Skin epidermis (tissue), 12 donors: ENCODE measurements around the gene LDLRAD3.

Experiments
- H3K27ac ChIP-seq, 21 experiments: fragments of 200-600 bp; sonication (generic) in 11 of 21; one replicate each; pipeline ENCODE4 v1.5.0; 2020; ENCODE audit warnings: mild to moderate bottlenecking in 3 of 21, inconsistent platforms in 2 of 21, moderate library complexity in 2 of 21
- H3K4me3 ChIP-seq, 7 experiments: fragments of 200-600 bp; sonication (generic) in 2 of 7; one replicate each; pipeline ENCODE4 v1.5.0; 2020; ENCODE audit warnings: inconsistent platforms in 2 of 7, mild to moderate bottlenecking in 2 of 7, moderate library complexity in 1 of 7

LDLRAD3 gene

DNA sequence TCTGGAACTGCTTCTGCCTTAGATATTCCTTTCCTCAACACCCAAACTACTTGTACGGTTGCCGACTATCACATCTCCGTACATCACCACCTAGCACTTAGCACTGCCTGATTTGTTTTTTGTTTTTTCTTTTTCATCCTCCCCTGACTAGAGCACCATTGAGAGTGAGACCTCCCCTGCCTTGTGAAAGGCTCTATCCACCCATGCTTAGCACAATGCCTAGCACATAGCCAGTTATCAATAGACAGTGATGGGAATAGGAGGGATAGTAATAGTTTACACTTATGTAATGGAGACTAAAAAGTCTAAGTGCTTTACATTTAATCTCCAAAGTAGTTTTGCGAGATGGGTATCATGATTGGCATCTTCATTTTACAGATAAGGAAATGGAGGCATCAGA, 115.8 kb downstream of the LDLRAD3 start:
- Histone ChIP-seq H3K27ac (no peak overlapping the region), H3K4me3 (no peak overlapping the region)

DNA sequence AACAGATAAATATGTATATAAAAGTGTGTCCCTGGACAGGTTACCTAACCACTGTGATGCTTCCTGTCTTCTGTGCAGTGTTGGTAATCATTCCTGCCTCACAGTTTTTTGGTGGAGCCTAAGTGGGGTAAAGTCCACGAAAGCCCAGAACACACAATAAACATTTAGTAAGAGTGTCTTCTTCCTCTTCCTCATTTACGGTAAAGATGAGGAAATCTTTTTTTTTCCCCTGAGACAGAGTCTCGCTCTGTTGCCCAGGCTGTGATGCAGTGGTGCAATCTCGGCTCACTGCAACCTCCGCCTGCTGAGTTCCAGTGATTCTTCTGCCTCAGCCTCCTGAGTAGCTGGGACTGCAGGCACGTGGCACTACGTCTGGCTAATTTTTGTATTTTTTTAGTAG, 117.1 kb downstream of the LDLRAD3 start:
- H3K27ac ChIP-seq: no peak overlapping the region
- H3K4me3 ChIP-seq: no peak overlapping the region

DNA sequence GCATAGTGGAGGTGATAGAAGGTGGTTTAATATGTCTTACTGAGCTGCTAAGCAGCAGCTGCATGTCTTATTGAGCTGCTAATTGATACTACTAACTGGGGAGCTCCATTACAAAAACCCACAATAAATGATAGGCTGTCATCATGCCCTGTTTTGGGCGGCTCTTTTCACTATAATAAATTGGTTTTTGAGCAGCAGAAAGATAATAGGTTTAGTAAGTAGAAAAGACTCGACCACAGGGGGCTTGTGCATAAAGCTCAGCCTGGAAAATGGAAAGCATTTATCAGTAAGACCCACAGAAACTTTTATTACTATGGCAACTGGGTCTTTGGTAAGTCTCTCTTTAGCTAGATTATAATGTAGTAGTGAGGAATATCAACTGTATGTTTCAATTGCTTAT, 117.6 kb downstream of the LDLRAD3 start:
- Histone ChIP-seq H3K4me3 (no peak overlapping the region), H3K27ac (no peak overlapping the region)

DNA sequence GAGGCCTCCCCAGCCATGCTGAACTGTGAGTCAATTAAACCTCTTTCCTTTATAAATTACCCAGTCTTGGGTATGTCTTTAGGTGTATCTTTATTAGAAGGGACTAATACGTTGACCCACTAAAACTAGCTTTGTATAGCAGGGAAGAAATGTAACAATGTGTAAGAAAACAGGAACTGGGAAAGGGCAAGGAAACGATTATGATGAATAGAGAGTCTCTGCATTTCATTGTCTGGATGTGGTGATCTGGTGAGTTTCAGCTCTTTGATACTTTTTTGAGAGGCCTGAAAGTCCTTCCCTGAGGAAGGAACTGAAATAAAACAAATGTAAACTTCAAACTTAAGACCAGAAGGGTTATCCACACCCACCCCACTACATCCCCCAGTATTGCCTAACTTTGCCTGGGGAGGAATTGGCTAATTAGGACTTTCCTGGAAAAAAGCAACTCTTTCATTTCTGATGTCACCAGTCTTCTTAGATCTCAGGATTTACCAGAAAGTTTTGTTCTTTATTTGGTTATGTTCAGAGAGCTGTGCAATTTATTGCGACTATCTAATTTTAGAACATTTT, 119.0 kb downstream of the LDLRAD3 start:
- Histone ChIP-seq H3K27ac (peak overlapping the region in 2 of 21 experiments; percentile 8 to 35), H3K4me3 (no peak overlapping the region)

DNA sequence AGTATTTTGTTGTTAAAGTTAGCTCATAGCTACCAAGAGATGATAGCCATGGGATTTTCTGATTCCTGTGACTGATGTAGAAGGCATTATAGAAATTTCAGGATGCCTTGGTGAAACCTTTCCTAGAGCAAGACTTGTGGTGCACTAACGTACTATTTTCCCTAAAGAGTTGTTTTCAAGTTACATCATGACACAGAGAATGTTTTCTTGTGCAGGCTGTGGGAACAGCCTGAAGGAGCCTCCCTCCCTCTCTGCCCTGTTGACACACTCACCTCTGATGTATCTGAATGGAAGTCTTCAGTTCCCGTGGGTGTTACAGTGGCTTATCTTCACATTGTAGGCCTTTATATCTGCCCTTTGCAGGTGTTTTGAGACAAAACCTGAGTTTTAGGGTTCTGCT, 121.6 kb downstream of the LDLRAD3 start:
- no peak overlapping the region for H3K27ac ChIP-seq

DNA sequence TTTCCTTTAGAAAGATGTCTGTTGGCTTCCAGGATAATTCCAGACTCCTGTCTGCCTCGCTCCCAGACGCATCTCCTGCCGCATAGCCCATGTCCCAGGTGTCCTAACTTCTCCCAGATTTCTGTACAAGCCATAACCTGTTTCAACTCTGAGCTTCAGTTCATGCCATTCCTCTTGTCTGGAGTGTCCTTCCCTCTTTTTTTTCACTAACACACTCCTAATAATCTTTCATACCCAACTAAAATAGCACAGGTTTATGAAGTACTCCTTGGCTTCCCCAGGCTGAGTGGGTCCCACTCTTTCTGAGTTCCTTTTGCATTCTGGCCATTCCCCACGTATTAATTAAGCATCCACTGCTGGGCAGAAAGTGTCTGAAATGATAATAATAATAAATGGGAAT, 123.0 kb downstream of the LDLRAD3 start:
- H3K4me3 ChIP-seq: no peak overlapping the region
- no peak overlapping the region for H3K27ac ChIP-seq

More for the DNA sequence above, 121.6 kb downstream of the LDLRAD3 start:
- no peak overlapping the region for H3K4me3 ChIP-seq

DNA sequence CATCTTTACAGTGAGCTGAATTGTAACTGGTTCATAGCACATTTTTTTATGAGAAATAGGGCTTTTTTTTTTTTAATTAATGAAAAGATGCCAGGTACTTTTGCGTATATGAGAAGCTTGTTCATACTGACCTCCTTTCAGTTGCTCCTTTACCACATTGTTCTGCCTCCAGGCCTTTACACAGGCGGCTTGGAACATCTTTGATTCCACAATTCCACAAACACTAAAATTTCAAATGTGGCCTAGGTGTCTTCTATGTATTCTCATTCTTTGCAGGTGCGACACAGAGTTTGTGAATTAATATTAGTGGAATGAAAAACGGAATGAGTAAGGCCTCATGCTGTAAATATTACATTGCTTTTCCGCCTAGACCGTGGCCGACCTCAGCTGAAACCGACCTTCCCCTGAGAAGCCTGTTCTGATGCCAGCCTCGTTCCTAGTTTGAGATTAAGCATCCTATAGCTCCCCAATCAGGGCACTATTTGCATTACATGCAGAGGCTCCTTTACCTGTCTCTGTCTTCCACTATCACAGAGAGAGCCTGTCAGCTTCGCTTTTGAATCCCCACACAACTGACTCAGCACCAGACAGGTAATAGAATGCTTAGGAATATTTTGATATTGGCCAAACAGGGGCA, 125.8 kb downstream of the LDLRAD3 start:
- Histone ChIP-seq H3K27ac (no peak overlapping the region), H3K4me3 (no peak overlapping the region)

DNA sequence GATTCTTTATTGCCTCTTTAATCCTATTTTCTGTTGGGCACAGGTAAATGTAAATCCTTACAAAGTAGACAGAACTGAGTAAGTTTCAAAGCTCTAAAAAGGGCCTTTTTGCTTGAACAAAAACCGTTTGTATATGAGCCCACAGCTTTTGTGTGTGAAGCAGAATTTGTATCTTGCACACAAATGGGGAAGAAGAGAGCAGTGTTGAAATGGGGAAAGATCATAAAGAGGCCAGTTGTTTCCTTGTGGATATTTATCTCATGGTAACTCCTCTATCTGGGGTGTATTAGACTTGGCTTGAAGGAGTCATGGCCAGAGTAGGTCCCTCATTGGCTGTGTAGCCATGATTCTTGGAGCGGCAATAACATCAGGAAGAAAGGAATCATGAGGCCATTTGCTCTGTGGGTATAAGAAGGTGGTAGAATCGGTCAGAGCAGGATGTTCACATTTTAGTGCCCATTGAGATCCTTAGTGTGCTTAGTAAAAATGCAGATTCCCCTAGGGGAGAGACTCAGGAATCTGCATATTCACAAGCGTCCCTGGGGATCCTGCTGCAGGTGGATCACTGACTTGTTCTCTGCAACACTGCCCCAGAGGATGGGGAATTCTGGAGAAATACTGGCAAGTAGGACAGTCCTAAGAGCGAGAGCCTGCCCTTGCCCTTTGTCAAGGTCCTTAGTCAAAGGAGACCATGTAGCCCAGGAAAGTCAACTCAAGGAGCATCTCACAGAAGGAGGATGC, 126.5 kb downstream of the LDLRAD3 start:
- no peak overlapping the region for H3K4me3 ChIP-seq
- no peak overlapping the region for H3K27ac ChIP-seq

DNA sequence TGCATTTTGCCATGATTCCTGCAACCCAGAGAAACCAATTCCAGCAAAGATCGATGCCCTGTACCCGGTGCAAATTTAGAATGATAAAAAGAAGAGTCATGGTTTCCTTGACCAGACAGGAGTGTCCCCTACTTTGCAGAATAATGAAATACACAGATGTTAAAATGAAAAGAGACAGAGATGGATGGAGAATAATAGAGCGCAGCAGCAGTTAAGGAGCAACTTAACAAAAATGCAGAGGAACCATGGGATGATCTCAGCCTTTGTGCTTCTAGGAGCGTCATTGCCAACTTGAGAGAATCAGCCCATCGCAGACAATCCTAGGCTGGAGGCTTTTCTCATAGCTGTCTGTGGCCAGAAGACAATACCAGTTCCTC, 127.1 kb downstream of the LDLRAD3 start:
- Histone ChIP-seq H3K4me3 (no peak overlapping the region), H3K27ac (no peak overlapping the region)

DNA sequence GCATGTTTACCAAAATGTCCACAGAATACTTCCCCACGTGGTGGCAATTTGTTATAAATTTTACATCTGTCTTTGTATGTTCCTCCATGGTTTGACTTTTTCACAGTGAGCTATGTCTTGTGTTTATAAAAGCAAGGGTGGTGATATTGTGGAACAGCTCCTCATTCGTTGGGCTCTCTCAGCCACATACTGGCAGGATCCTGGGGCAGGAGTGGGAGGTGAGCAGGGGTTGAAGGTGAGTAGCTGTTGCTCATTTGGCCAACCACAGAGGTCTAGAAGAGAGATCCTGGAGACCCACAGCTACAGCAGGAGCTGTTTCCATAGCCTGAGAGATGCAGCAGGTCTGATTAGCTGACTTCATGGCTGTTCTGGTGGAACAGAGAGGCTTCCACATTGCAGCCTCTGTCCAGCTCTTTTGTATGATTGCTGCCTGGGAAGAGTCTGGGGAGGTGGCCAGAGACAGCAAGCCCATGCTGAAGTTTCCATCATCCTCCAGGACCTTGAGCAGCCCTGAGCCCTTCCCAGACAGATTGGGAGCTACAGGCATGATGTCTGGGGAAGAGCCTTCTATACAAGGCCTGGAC, 128.1 kb downstream of the LDLRAD3 start:
- no peak overlapping the region for H3K4me3 ChIP-seq
- H3K27ac ChIP-seq: no peak overlapping the region

DNA sequence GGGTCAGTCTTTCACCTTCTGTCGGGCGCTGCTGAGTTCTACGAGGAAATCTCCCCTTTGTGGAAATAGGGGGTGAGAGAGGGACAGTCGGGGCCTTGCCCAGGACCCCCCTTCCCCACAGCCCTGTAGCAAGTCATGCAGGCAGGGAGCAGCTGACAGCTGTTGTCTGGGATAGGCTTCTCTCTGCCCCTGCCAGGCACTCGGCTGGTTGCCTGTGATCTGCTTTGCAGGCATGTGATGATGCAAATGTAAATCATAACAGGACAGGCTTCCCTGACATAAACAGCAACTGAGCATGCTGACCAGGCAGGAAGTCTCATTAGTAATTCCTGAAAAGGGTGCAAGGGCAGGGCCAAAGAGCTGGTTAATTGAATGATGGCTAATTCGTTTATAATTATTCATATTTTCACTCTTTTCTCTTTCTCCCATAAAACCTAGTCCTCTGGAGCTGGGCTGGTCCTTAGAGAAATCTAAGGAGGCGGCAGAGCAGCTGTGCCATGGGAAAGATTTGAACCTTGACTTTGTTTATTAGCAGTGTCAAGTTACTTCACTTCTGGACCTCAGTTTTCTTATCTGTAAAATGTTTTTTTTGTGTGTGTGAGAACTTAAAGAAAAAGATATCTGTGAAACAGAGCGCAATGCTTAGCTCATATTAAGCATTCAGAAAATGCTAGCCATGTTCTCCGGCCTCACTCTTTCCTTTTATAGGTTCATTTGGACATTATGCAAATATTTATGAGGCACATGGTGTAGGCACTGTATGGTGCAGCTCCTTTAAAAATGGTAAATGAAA, 129.7 kb downstream of the LDLRAD3 start:
- no peak overlapping the region for H3K4me3 ChIP-seq
- H3K27ac ChIP-seq: peak overlapping the region in 1 of 21 experiments; percentile 28

DNA sequence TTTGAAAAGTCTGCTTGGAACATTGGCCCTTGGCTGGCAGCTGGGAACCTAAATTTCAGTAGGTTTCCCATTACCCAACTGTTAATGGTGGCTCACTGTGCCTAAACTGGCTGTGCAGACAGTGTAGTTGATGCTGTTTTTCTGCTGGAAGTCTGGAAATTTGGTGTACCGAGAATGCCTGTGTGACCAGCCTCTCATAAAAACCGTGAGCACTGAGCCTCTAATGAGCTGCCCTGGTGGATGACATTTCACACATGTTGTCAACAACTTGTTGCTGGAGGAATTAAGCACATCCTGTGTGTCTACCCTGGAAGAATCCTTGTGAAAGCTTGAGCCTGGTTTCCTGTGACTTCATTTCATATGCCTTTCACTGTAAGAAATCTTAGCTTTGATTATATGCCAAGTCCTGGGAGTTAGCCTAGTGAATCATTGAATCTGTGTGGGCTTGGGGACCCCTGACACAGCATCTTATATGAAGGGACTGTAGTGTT, 131.1 kb downstream of the LDLRAD3 start:
- Histone ChIP-seq H3K4me3 (no peak overlapping the region), H3K27ac (peak overlapping the region in 4 of 21 experiments; percentile 5 to 46 (median 20))

DNA sequence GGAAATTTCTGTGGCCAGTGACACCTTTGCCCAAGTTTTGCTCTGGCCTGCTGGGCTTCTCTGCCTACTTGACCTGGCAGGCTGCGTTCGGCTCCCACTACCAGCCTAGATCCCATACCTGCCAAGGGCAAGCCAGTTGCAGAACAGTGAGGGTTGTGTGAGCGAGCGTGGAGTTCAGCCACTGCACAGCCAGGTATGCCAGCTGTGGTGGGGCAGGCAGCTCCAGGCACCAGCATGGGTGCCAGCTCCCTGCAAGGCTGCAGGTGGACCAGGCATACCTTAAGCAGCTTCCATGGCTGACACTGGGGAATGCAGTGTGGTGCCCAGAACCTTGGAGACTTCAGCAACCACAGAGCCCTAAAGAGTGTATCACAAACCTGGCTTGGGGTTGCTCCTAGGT, 133.5 kb downstream of the LDLRAD3 start:
- Histone ChIP-seq H3K4me3 (no peak overlapping the region), H3K27ac (no peak overlapping the region)

DNA sequence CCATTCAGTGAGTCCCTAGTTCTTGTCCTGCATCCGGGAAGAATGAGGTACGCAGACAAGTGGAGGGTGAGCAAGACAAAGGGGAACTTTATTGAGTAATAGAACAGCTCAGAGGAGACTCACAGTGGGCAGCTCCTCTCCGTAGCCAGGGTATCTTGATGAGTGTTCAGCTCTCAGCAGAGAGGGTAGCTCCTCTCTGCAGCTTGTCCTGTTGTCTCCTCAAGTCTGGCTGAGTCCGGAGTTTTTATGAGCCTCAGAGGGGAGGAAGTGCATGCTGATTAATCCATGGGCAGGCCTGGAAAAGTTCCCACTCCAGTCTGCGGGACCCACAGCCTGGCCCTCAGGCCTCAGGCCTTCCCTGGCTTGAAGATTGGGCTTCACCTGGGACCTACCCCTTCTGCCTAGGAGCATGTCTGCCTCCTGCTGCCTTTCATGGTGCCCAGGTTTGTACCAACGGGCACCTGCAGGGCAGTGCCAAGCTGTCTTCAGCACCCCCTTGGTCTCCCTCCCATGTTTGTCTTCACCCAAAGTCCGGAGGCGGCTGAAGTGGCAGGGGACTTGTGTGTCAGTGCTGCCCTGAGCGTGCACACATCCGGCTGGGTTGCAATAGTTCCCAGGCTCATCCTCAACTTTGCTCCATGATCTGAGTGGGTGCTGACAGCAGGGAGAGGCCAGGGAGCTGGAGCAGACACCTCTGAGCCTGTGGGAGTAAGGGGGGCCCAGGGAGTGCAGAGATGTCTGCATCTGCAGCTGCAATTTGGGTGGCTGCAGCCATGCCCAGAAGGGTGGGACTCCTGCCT, 134.2 kb downstream of the LDLRAD3 start:
- no peak overlapping the region for H3K27ac ChIP-seq
- H3K4me3 ChIP-seq: no peak overlapping the region

DNA sequence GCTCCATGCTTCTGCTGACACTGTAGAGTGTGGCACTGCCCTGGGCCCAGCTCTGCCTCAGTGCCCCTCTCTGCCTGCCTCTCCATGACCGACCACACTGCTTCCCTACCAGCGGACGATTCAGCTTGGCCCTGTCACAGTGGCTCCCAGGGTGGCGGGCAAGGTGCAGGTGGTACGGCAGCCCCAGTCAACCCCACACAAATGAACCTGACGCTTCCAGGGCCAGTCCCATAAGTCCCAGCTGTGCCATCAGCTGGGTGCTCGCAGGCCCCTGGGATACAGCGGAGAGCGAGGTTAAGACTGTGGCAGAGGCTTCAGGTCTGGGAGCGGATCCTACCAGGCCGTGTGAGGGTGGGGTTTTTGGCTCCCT, 134.8 kb downstream of the LDLRAD3 start:
- Histone ChIP-seq H3K27ac (no peak overlapping the region), H3K4me3 (no peak overlapping the region)

DNA sequence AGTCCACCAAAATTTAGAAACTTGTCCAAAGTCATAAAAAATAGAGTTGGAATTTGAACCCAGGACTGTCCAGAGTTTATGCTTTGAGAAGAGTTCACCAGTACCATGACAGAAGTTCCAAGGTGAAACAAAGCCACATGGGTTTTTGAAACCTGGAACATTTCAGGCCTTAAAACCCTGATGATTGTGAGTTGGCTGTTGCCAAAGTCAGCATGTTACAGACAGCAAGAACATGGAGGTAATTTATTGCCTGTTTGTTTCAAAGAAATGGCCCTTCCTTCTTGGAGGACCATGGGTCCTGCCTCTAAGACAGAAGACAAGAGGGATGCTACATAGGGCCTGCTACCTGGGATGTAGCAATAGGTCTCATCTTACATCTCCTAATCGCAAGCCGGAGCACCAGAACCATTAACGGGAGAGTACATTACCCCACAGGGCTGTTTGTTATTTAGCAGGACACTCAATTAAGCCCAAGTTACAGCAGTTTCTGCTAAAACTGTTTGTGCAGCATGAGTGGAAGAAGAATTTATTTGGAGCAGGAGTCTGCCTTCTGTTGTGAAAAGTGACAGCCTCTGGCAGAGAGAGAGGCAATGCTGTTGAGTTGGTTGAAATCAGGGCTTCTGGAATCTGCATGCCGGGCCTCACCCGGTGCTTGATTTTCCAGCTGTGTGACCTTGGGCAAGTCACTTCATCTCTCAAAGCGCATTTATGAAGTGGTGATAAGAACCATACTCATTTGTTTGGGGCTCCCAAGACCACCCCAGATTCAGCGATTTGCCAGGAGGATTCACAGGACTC, 136.2 kb downstream of the LDLRAD3 start:
- no peak overlapping the region for H3K27ac ChIP-seq
- no peak overlapping the region for H3K4me3 ChIP-seq

DNA sequence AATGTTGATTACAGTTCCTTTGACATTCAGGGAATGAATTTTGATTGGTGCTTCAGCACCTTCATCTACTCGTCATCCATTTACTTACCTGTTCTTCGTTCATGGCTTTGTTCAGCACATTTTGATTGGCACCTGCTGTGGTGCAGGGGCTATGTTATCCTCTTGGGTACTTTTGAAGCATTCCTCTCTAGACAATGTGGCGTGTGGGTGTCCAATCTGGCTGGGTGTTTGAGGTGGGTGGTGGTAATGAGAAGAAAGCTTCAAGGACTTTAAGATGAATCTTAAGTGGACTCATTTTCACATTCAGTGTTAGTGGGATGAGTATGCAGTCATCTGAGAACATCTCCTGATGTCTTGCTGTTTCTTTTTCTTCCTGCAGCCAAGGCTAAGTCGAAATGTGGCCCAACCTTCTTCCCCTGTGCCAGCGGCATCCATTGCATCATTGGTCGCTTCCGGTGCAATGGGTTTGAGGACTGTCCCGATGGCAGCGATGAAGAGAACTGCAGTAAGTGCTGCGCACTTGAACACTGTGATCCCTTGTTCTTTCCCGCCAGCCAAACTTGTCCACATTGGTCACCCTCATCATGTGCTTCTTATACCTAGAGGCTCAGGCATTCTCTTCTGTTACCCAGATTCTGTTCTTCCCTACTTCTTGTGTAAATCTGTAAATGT, 137.5 kb downstream of the LDLRAD3 start:
- Histone ChIP-seq H3K4me3 (no peak overlapping the region), H3K27ac (no peak overlapping the region)

DNA sequence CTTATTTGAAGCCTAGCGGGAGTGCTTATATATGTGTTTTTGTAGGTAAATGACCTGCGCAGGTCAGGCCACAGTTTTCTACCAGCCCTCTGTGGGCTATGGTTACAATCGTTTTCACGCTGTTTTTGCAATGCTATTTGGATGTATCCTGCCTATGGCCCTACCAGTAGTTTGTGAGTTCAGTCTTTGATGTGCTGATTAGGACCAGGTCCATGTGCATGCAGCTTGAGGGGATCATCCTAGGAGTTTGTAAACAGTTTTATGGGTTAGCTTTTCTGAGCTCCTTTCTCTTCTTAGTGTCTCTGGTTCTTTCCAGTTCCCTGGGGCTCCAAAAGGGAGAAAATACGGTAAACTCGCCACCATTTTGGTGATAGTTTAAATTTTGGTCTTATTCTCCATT, 142.5 kb downstream of the LDLRAD3 start:
- Histone ChIP-seq H3K27ac (no peak overlapping the region), H3K4me3 (no peak overlapping the region)
